SK-N-MC (cell line): ENCODE data around the gene KLF1.

ENCODE experiments used
- EZH2 ChIP-seq: fragments of 200-600 bp; sonication (generic); IDR thresholded peaks from one replicate; pipeline ENCODE4 v1.6.1; 2017; ENCODE audit warnings: antibody characterized with exemption
- POLR2AphosphoS5 ChIP-seq: IDR thresholded peaks from 2 replicates; pipeline ENCODE4 v1.6.1; 2012; ENCODE audit warnings: mild to moderate bottlenecking, low read depth, low read length, borderline replicate concordance

- TF ChIP-seq EZH2 (no peak), POLR2AphosphoS5 (no peak)
These were observed 6.6 kb upstream of the KLF1 start for GRCh38 chr19:12893582-12893981.
